Neural crest cell (in vitro differentiated cells): ENCODE data around the gene HGFAC. TPM values are rescaled to one million over a fixed set of nuclear protein-coding genes. Genes with fewer than 3 reads are reported as not detected.

Source experiments
- DNase-seq: peaks from one replicate; pipeline ENCODE4 v3.0.0; 2021; ENCODE audit warnings: low read depth, mixed read lengths, low spot score
- H3K27ac Mint-ChIP-seq: one replicate; pipeline ENCODE4 v1.8.0; 2021; ENCODE audit warnings: mild to moderate bottlenecking, mixed read lengths; ENCODE audit not compliant: unreplicated experiment
- H3K27me3 Mint-ChIP-seq: 2 replicates; pipeline ENCODE4 v1.8.0; 2021; ENCODE audit warnings: low read depth, mild to moderate bottlenecking, mixed read lengths
- H3K36me3 Mint-ChIP-seq: 2 replicates; pipeline ENCODE4 v1.8.0; 2021; ENCODE audit warnings: low read depth, mild to moderate bottlenecking, mixed read lengths
- H3K4me1 Mint-ChIP-seq: 2 replicates; pipeline ENCODE4 v1.8.0; 2021; ENCODE audit warnings: mixed read lengths
- H3K4me3 Mint-ChIP-seq: one replicate; pipeline ENCODE4 v1.8.0; 2021; ENCODE audit warnings: mild to moderate bottlenecking, mixed read lengths
- H3K9me3 Mint-ChIP-seq: 2 replicates; pipeline ENCODE4 v1.8.0; 2021; ENCODE audit warnings: mixed read lengths
- CTCF ChIP-seq: fragments of 200-600 bp; sonication (generic); conservative IDR thresholded peaks from 2 replicates; pipeline ENCODE4 v1.5.0; 2021; ENCODE audit warnings: antibody characterized with exemption, mild to moderate bottlenecking
- total RNA-seq: library from RNA; stranded (reverse); gene quantifications from 2 replicates; pipeline ENCODE4 v1.2.1, GENCODE V29; 2021

HGFAC gene
- total RNA-seq, 1 donor from 2014 or later, result 1.6 TPM

GRCh38 chr4:3492741-3493719 is 51.3 kb downstream of the HGFAC start:
- DNase-seq, result no peak
- H3K27me3 Mint-ChIP-seq, result peaks cover 25% of the 10 kb centered on the region
- H3K4me3 Mint-ChIP-seq, result no peak overlapping the region
- no peaks in the 10 kb centered on the region for H3K9me3 Mint-ChIP-seq
- no peak overlapping the region for H3K27ac Mint-ChIP-seq
- no peaks in the 10 kb centered on the region for H3K36me3 Mint-ChIP-seq
- H3K4me1 Mint-ChIP-seq, result peaks cover 5% of the 10 kb centered on the region
- no peak for TF ChIP-seq CTCF

- Mint-ChIP-seq H3K4me1 (peaks cover 5% of the 10 kb centered on the region), H3K27me3 (peaks cover 21% of the 10 kb centered on the region), H3K4me3 (peak overlapping the region; percentile 31), H3K36me3 (no peaks in the 10 kb centered on the region), H3K9me3 (no peaks in the 10 kb centered on the region), H3K27ac (no peak overlapping the region)
- DNase-seq, result no peak
- no peak for TF ChIP-seq CTCF
These were observed 52.1 kb downstream of the HGFAC start for GRCh38 chr4:3493720-3494461.

GRCh38 chr4:3494462-3494871 is 52.7 kb downstream of the HGFAC start:
- DNase-seq, result no peak
- H3K9me3 Mint-ChIP-seq, result no peaks in the 10 kb centered on the region
- H3K4me3 Mint-ChIP-seq, result peak overlapping the region; percentile 31
- TF ChIP-seq CTCF, result no peak
- H3K36me3 Mint-ChIP-seq, result no peaks in the 10 kb centered on the region
- H3K4me1 Mint-ChIP-seq, result peaks cover 5% of the 10 kb centered on the region
- H3K27ac Mint-ChIP-seq, result no peak overlapping the region
- H3K27me3 Mint-ChIP-seq, result peaks cover 16% of the 10 kb centered on the region

GRCh38 chr4:3495204-3495975 is 53.6 kb downstream of the HGFAC start:
- Mint-ChIP-seq H3K9me3 (no peaks in the 10 kb centered on the region), H3K27me3 (peaks cover 16% of the 10 kb centered on the region), H3K27ac (no peak overlapping the region), H3K4me1 (peaks cover 5% of the 10 kb centered on the region), H3K36me3 (no peaks in the 10 kb centered on the region), H3K4me3 (no peak overlapping the region)
- DNase-seq, result no peak
- no peak for TF ChIP-seq CTCF

GRCh38 chr4:3496021-3496420 is 54.3 kb downstream of the HGFAC start:
- no peak for DNase-seq
- Mint-ChIP-seq H3K27ac (peak overlapping the region; percentile 43), H3K27me3 (peaks cover 16% of the 10 kb centered on the region), H3K9me3 (no peaks in the 10 kb centered on the region), H3K4me1 (peaks cover 5% of the 10 kb centered on the region), H3K36me3 (no peaks in the 10 kb centered on the region), H3K4me3 (no peak overlapping the region)
- no peak for TF ChIP-seq CTCF
